IPS-NIHi7 (cell line): Measurements from ENCODE around the gene EYA2.

Experiments used
- DNase-seq: peaks from one replicate; pipeline ENCODE4 v3.0.0; 2012; ENCODE audit warnings: mixed read lengths; ENCODE audit errors: extremely low spot score

EYA2 gene

GRCh38 chr20:47111576-47111975, 216.9 kb downstream of the EYA2 start:
- no peak for DNase-seq

GRCh38 chr20:47113362-47114109, 218.9 kb downstream of the EYA2 start:
- no peak for DNase-seq

GRCh38 chr20:47115694-47116093, 221.1 kb downstream of the EYA2 start:
- no peak for DNase-seq

GRCh38 chr20:47117371-47117770, 222.7 kb downstream of the EYA2 start:
- DNase-seq: no peak

GRCh38 chr20:47117773-47118172, 223.1 kb downstream of the EYA2 start:
- no peak for DNase-seq

- DNase-seq: no peak
Measured at GRCh38 chr20:47118206-47118605, 223.6 kb downstream of the EYA2 start.

GRCh38 chr20:47118641-47119040, 224.0 kb downstream of the EYA2 start:
- DNase-seq: no peak

GRCh38 chr20:47120346-47120936, 225.8 kb downstream of the EYA2 start:
- DNase-seq: no peak

- DNase-seq: no peak
Measured at GRCh38 chr20:47122560-47122959, 227.9 kb downstream of the EYA2 start.

- DNase-seq: no peak
Measured at GRCh38 chr20:47124181-47124717, 229.6 kb downstream of the EYA2 start.

- no peak for DNase-seq
Measured at GRCh38 chr20:47125508-47125757, 230.8 kb downstream of the EYA2 start.

- no peak for DNase-seq
Measured at GRCh38 chr20:47125758-47126591, 231.3 kb downstream of the EYA2 start.

- no peak for DNase-seq
Measured at GRCh38 chr20:47126709-47127108, 232.1 kb downstream of the EYA2 start.

GRCh38 chr20:47127546-47127945, 232.9 kb downstream of the EYA2 start:
- no peak for DNase-seq

GRCh38 chr20:47127999-47128398, 233.4 kb downstream of the EYA2 start:
- DNase-seq: no peak

GRCh38 chr20:47129306-47129705, 234.7 kb downstream of the EYA2 start:
- DNase-seq: no peak

GRCh38 chr20:47133809-47134456, 239.3 kb downstream of the EYA2 start:
- no peak for DNase-seq

GRCh38 chr20:47136782-47137181, 242.1 kb downstream of the EYA2 start:
- no peak for DNase-seq

GRCh38 chr20:47137231-47137870, 242.7 kb downstream of the EYA2 start:
- DNase-seq: no peak

- DNase-seq: no peak
Measured at GRCh38 chr20:47139934-47140535, 245.4 kb downstream of the EYA2 start.

- DNase-seq: no peak
Measured at GRCh38 chr20:47141350-47141921, 246.8 kb downstream of the EYA2 start.
